ENCODE results near the gene DPYSL5. TPM values are rescaled to one million over a fixed set of nuclear protein-coding genes. Genes with fewer than 3 reads are reported as not detected.
A peak's percentile ranks its signal among the peaks of the same experiment; 100 is the strongest.

The DPYSL5 gene
- total RNA-seq, 5 donors from 2014 or later (not counting 1 experiment from before 2014, with no cell fraction given): not detected

- Histone ChIP-seq H3K36me3 (ENCODE audit: control insufficient read depth in 2 of 2, extremely low read depth in 1 of 2, insufficient read depth in 1 of 2, low read length in 1 of 2) (no peaks in the 10 kb centered on the region), H3K27ac (ENCODE audit: low read length) (no peak overlapping the region), H3K27me3 (replicated peaks in 1 of 2; ENCODE audit: control insufficient read depth in 2 of 2, extremely low read depth in 1 of 2, insufficient read depth in 2 of 2, low read length in 1 of 2) (peaks cover 0 to 31% of the 10 kb centered on the region in 2 experiments), H3K4me1 (ENCODE audit: control insufficient read depth in 1 of 2, extremely low read depth in 1 of 2, insufficient read depth in 2 of 2, low read length in 2 of 2) (peaks cover 0 to 5% of the 10 kb centered on the region in 2 experiments), H3K4me3 (ENCODE audit: control insufficient read depth in 1 of 2, extremely low read depth in 1 of 2, low read length in 1 of 2) (no peak overlapping the region), H3K9me3 (no peaks in the 10 kb centered on the region)
- no peaks in the 10 kb centered on the region for H3K36me3 Mint-ChIP-seq
- no peaks in the 10 kb centered on the region for H3K4me1 Mint-ChIP-seq
- POLR2A ChIA-PET: no interaction called here
- DNase-seq: no peak
- CTCF ChIA-PET: no interaction called here
- ATAC-seq (replicated peaks in 1 of 4): no peak
- no peak overlapping the region for H3K27ac Mint-ChIP-seq
- no peaks in the 10 kb centered on the region for H3K9me3 Mint-ChIP-seq
- H3K27me3 Mint-ChIP-seq: peaks cover 14 to 42% of the 10 kb centered on the region in 2 donors
- no CpG with 5 or more reads among the region's 3 CpGs for WGBS (ENCODE audit: insufficient coverage)
- H3K4me3 Mint-ChIP-seq: no peak overlapping the region
These were observed 109.1 kb downstream of the DPYSL5 start for GRCh38 chr2:26957041-26957440.

GRCh38 chr2:26957534-26957933 lies 109.6 kb downstream of the DPYSL5 start:
- Histone ChIP-seq H3K36me3 (ENCODE audit: control insufficient read depth in 2 of 2, extremely low read depth in 1 of 2, insufficient read depth in 1 of 2, low read length in 1 of 2) (no peaks in the 10 kb centered on the region), H3K4me3 (ENCODE audit: control insufficient read depth in 1 of 2, extremely low read depth in 1 of 2, low read length in 1 of 2) (no peak overlapping the region), H3K27me3 (replicated peaks in 1 of 2; ENCODE audit: control insufficient read depth in 2 of 2, extremely low read depth in 1 of 2, insufficient read depth in 2 of 2, low read length in 1 of 2) (peaks cover 0 to 29% of the 10 kb centered on the region in 2 experiments), H3K4me1 (ENCODE audit: control insufficient read depth in 1 of 2, extremely low read depth in 1 of 2, insufficient read depth in 2 of 2, low read length in 2 of 2) (peaks cover 0 to 5% of the 10 kb centered on the region in 2 experiments), H3K9me3 (no peaks in the 10 kb centered on the region), H3K27ac (ENCODE audit: low read length) (no peak overlapping the region)
- H3K4me3 Mint-ChIP-seq: no peak overlapping the region
- DNase-seq: no peak
- H3K36me3 Mint-ChIP-seq: no peaks in the 10 kb centered on the region
- no peak for ATAC-seq (replicated peaks in 1 of 4)
- WGBS (ENCODE audit: insufficient coverage): no CpG with 5 or more reads among the region's 3 CpGs
- CTCF ChIA-PET: interaction anchor here in 1 of 2 donors (0.6 kb wide), 1 partner anchor 158 kb away, joined by 4 read pairs; no protein-coding TSS in a partner anchor
- no peaks in the 10 kb centered on the region for H3K4me1 Mint-ChIP-seq
- no peaks in the 10 kb centered on the region for H3K9me3 Mint-ChIP-seq
- peaks cover 14 to 42% of the 10 kb centered on the region in 2 donors for H3K27me3 Mint-ChIP-seq
- no peak overlapping the region for H3K27ac Mint-ChIP-seq
- POLR2A ChIA-PET: no interaction called here

- no peak for ATAC-seq (replicated peaks in 1 of 4)
- peaks cover 0 to 5% of the 10 kb centered on the region in 2 experiments for H3K4me1 ChIP-seq (ENCODE audit: control insufficient read depth in 1 of 2, extremely low read depth in 1 of 2, insufficient read depth in 2 of 2, low read length in 2 of 2)
- POLR2A ChIA-PET: no interaction called here
- Mint-ChIP-seq H3K4me3 (no peak overlapping the region), H3K27me3 (peaks cover 14 to 38% of the 10 kb centered on the region in 2 donors), H3K9me3 (no peaks in the 10 kb centered on the region), H3K4me1 (no peaks in the 10 kb centered on the region), H3K27ac (no peak overlapping the region), H3K36me3 (no peaks in the 10 kb centered on the region)
- H3K27me3 ChIP-seq (replicated peaks in 1 of 2; ENCODE audit: control insufficient read depth in 2 of 2, extremely low read depth in 1 of 2, insufficient read depth in 2 of 2, low read length in 1 of 2): peaks cover 0 to 31% of the 10 kb centered on the region in 2 experiments
- DNase-seq: no peak
- H3K4me3 ChIP-seq (ENCODE audit: control insufficient read depth in 1 of 2, extremely low read depth in 1 of 2, low read length in 1 of 2): no peak overlapping the region
- H3K9me3 ChIP-seq: no peaks in the 10 kb centered on the region
- CTCF ChIA-PET: interaction anchor here (0.6 to 4.6 kb wide), 10 partner anchors 10 to 943 kb away, joined by 3 to 40 read pairs (median 3); no protein-coding TSS in a partner anchor
- no peaks in the 10 kb centered on the region for H3K36me3 ChIP-seq (ENCODE audit: control insufficient read depth in 2 of 2, extremely low read depth in 1 of 2, insufficient read depth in 1 of 2, low read length in 1 of 2)
- WGBS (ENCODE audit: insufficient coverage): 100% methylated on average over 1 of the region's 2 CpGs
- no peak overlapping the region for H3K27ac ChIP-seq (ENCODE audit: low read length)
These were observed 111.4 kb downstream of the DPYSL5 start for GRCh38 chr2:26959331-26959730.

- no CpG with 5 or more reads among the region's 3 CpGs for WGBS (ENCODE audit: insufficient coverage)
- no peak for ATAC-seq (replicated peaks in 1 of 4)
- ChIA-PET POLR2A (no interaction called here), CTCF (interaction anchor here in 1 of 2 donors (0.8 to 1.3 kb wide), 4 partner anchors 52 to 340 kb away, joined by 3 to 4 read pairs (median 3); no protein-coding TSS in a partner anchor)
- DNase-seq: no peak
- Mint-ChIP-seq H3K27ac (no peak overlapping the region), H3K4me3 (no peak overlapping the region), H3K27me3 (peaks cover 26 to 36% of the 10 kb centered on the region in 2 donors), H3K4me1 (peaks cover 6 to 12% (median 9%) of the 10 kb centered on the region in 3 donors), H3K9me3 (no peaks in the 10 kb centered on the region), H3K36me3 (no peaks in the 10 kb centered on the region)
- H3K4me3 ChIP-seq (ENCODE audit: control insufficient read depth in 1 of 2, extremely low read depth in 1 of 2, low read length in 1 of 2): no peak overlapping the region
- H3K27ac ChIP-seq (ENCODE audit: low read length): no peak overlapping the region
- no peaks in the 10 kb centered on the region for H3K9me3 ChIP-seq
- peaks cover 0 to 39% of the 10 kb centered on the region in 2 experiments for H3K27me3 ChIP-seq (replicated peaks in 1 of 2; ENCODE audit: control insufficient read depth in 2 of 2, extremely low read depth in 1 of 2, insufficient read depth in 2 of 2, low read length in 1 of 2)
- peaks cover 0 to 5% of the 10 kb centered on the region in 2 experiments for H3K4me1 ChIP-seq (ENCODE audit: control insufficient read depth in 1 of 2, extremely low read depth in 1 of 2, insufficient read depth in 2 of 2, low read length in 2 of 2)
- H3K36me3 ChIP-seq (ENCODE audit: control insufficient read depth in 2 of 2, extremely low read depth in 1 of 2, insufficient read depth in 1 of 2, low read length in 1 of 2): no peaks in the 10 kb centered on the region
These were observed 116.7 kb downstream of the DPYSL5 start for GRCh38 chr2:26964446-26965130.

- H3K9me3 Mint-ChIP-seq: no peaks in the 10 kb centered on the region
- peaks cover 23 to 26% of the 10 kb centered on the region in 2 donors for H3K27me3 Mint-ChIP-seq
- H3K27me3 ChIP-seq (replicated peaks in 1 of 2; ENCODE audit: control insufficient read depth in 2 of 2, extremely low read depth in 1 of 2, insufficient read depth in 2 of 2, low read length in 1 of 2): peaks cover 0 to 24% of the 10 kb centered on the region in 2 experiments
- H3K4me1 Mint-ChIP-seq: peaks cover 20 to 30% (median 23%) of the 10 kb centered on the region in 3 donors
- no peak for ATAC-seq (replicated peaks in 1 of 4)
- peaks cover 0 to 16% of the 10 kb centered on the region in 2 experiments for H3K4me1 ChIP-seq (ENCODE audit: control insufficient read depth in 1 of 2, extremely low read depth in 1 of 2, insufficient read depth in 2 of 2, low read length in 2 of 2)
- no CpG with 5 or more reads among the region's 3 CpGs for WGBS (ENCODE audit: insufficient coverage)
- H3K4me3 Mint-ChIP-seq: no peak overlapping the region
- POLR2A ChIA-PET: no interaction called here
- no peak overlapping the region for H3K27ac Mint-ChIP-seq
- CTCF ChIA-PET: interaction anchor here in 1 of 2 donors (0.6 to 1.3 kb wide), 3 partner anchors 31 to 1599 kb away, joined by 3 to 5 read pairs (median 3); no protein-coding TSS in a partner anchor
- H3K36me3 ChIP-seq (ENCODE audit: control insufficient read depth in 2 of 2, extremely low read depth in 1 of 2, insufficient read depth in 1 of 2, low read length in 1 of 2): no peaks in the 10 kb centered on the region
- no peak overlapping the region for H3K4me3 ChIP-seq (ENCODE audit: control insufficient read depth in 1 of 2, extremely low read depth in 1 of 2, low read length in 1 of 2)
- H3K27ac ChIP-seq (ENCODE audit: low read length): no peak overlapping the region
- H3K9me3 ChIP-seq: no peaks in the 10 kb centered on the region
- DNase-seq: no peak
- H3K36me3 Mint-ChIP-seq: no peaks in the 10 kb centered on the region
These were observed 120.1 kb downstream of the DPYSL5 start for GRCh38 chr2:26968001-26968400.

- 65% methylated on average over 4 of the region's 10 CpGs for WGBS (ENCODE audit: insufficient coverage)
- Histone ChIP-seq H3K4me3 (ENCODE audit: control insufficient read depth in 1 of 2, extremely low read depth in 1 of 2, low read length in 1 of 2) (no peak overlapping the region), H3K27me3 (replicated peaks in 1 of 2; ENCODE audit: control insufficient read depth in 2 of 2, extremely low read depth in 1 of 2, insufficient read depth in 2 of 2, low read length in 1 of 2) (peaks cover 0 to 20% of the 10 kb centered on the region in 2 experiments), H3K9me3 (no peaks in the 10 kb centered on the region), H3K4me1 (ENCODE audit: control insufficient read depth in 1 of 2, extremely low read depth in 1 of 2, insufficient read depth in 2 of 2, low read length in 2 of 2) (peaks cover 0 to 16% of the 10 kb centered on the region in 2 experiments), H3K36me3 (ENCODE audit: control insufficient read depth in 2 of 2, extremely low read depth in 1 of 2, insufficient read depth in 1 of 2, low read length in 1 of 2) (no peaks in the 10 kb centered on the region), H3K27ac (ENCODE audit: low read length) (no peak overlapping the region)
- peak overlapping the region; percentile 69 to 92 (median 75) for H3K4me3 Mint-ChIP-seq
- ChIA-PET CTCF (interaction anchor here (0.6 to 1.3 kb wide), 5 partner anchors 10 to 200 kb away, joined by 3 to 5 read pairs (median 3); no protein-coding TSS in a partner anchor), POLR2A (interaction anchor here in 1 of 2 donors (0.5 kb wide), 2 partner anchors 102 to 310 kb away, joined by 4 to 11 read pairs; no protein-coding TSS in a partner anchor)
- H3K9me3 Mint-ChIP-seq: no peaks in the 10 kb centered on the region
- H3K27me3 Mint-ChIP-seq: peaks cover 23% of the 10 kb centered on the region in 2 donors
- no peak for DNase-seq
- H3K27ac Mint-ChIP-seq: no peak overlapping the region
- no peaks in the 10 kb centered on the region for H3K36me3 Mint-ChIP-seq
- H3K4me1 Mint-ChIP-seq: peaks cover 20 to 30% (median 23%) of the 10 kb centered on the region in 3 donors
- ATAC-seq (replicated peaks in 1 of 4): no peak
These were observed 121.3 kb downstream of the DPYSL5 start for GRCh38 chr2:26969077-26969844.

Measured in T-cell (primary cell).